GM18502 (cell line): ENCODE data around the gene VAPB.

ENCODE experiments used
- ATAC-seq: cut with Tn5 transposase; IDR thresholded peaks from one replicate; pipeline ENCODE4 v1.9.1; 2021; ENCODE audit warnings: mild to moderate bottlenecking; ENCODE audit not compliant: unreplicated experiment, poor library complexity

The VAPB gene

GRCh38 chr20:58432186-58432954 lies 43.3 kb downstream of the VAPB start:
- no peak for ATAC-seq

- no peak for ATAC-seq
Measured at GRCh38 chr20:58433029-58433647, 44.1 kb downstream of the VAPB start.

GRCh38 chr20:58433759-58434158 lies 44.7 kb downstream of the VAPB start:
- no peak for ATAC-seq

- no peak for ATAC-seq
Measured at GRCh38 chr20:58434326-58434725, 45.3 kb downstream of the VAPB start.

GRCh38 chr20:58435237-58435636 lies 46.2 kb downstream of the VAPB start:
- ATAC-seq = no peak

- no peak for ATAC-seq
Measured at GRCh38 chr20:58436868-58437645, 48.0 kb downstream of the VAPB start.

GRCh38 chr20:58438970-58439808 lies 50.2 kb downstream of the VAPB start:
- ATAC-seq = no peak

- ATAC-seq = no peak
Measured at GRCh38 chr20:58440021-58440767, 51.2 kb downstream of the VAPB start.

GRCh38 chr20:58441723-58442122 lies 52.7 kb downstream of the VAPB start:
- no peak for ATAC-seq

- no peak for ATAC-seq
Measured at GRCh38 chr20:58444746-58445255, 55.8 kb downstream of the VAPB start.

GRCh38 chr20:58446264-58446959 lies 57.4 kb downstream of the VAPB start:
- no peak for ATAC-seq

- no peak for ATAC-seq
Measured at GRCh38 chr20:58446960-58447265, 57.9 kb downstream of the VAPB start.

GRCh38 chr20:58447511-58448391 lies 58.7 kb downstream of the VAPB start:
- ATAC-seq = no peak

GRCh38 chr20:58448958-58449357 lies 59.9 kb downstream of the VAPB start:
- ATAC-seq = no peak

GRCh38 chr20:58449681-58450221 lies 60.7 kb downstream of the VAPB start:
- peak; percentile 29 for ATAC-seq

- ATAC-seq = peak; percentile 70
Measured at GRCh38 chr20:58450254-58450653, 61.2 kb downstream of the VAPB start.

GRCh38 chr20:58452667-58453255 lies 63.7 kb downstream of the VAPB start:
- no peak for ATAC-seq
